ENCODE measurements around the gene RAB3C.

DNA sequence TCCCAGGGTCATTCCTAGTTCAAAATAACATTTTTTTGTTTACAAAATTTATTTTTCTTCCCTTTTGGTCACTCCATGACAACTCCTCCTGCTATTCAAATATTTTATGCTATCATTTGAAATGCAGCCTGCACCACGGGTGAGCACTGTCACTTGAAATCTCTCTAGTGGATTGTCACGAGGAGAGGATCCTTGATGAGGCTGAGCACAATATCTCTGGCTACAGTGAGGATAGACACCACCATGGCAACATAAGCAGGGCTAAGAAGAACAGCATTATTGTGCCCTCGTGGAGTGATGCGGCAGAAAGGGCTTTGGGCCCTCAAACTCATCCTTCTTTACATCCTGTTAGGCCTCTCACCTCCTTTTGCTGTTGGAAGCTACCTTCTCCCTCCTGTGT is 321.9 kb downstream of the RAB3C start:
- TF ChIP-seq SUZ12 (IDR thresholded peaks at IDR 0.05) = no peak
- TF ChIP-seq, protein P1, sequence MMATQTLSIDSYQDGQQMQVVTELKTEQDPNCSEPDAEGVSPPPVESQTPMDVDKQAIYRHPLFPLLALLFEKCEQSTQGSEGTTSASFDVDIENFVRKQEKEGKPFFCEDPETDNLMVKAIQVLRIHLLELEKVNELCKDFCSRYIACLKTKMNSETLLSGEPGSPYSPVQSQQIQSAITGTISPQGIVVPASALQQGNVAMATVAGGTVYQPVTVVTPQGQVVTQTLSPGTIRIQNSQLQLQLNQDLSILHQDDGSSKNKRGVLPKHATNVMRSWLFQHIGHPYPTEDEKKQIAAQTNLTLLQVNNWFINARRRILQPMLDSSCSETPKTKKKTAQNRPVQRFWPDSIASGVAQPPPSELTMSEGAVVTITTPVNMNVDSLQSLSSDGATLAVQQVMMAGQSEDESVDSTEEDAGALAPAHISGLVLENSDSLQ (IDR thresholded peaks at IDR 0.05) = no peak
- no peak for TF ChIP-seq FOXA1 (IDR thresholded peaks at IDR 0.05)
- no peak for TF ChIP-seq BHLHE40 (IDR thresholded peaks at IDR 0.05; ENCODE audit: borderline replicate concordance)
- no peak for TF ChIP-seq ZNF384 (IDR thresholded peaks at IDR 0.05)
- TF ChIP-seq FOXK2 (IDR thresholded peaks at IDR 0.05) = no peak
- no peak for TF ChIP-seq ARNT (IDR thresholded peaks at IDR 0.05)
- TF ChIP-seq SP1 (IDR thresholded peaks at IDR 0.05) = no peak
- TF ChIP-seq L3MBTL2 (conservative IDR thresholded peaks at IDR 0.05) = no peak

All from HEK293T (cell line).